Measurements from ENCODE around the gene C2CD4C.
"Not testable (repeated sequence)": the region's sequence is repeated elsewhere in the genome, so short reads cannot be mapped to it uniquely, and the experiment has no call there.

C2CD4C gene

GRCh38 chr19:390386-391206 lies 18.4 kb downstream of the C2CD4C start:
- no peak overlapping the region for H3K4me3 Mint-ChIP-seq
- H3K9me3 Mint-ChIP-seq = peaks cover 18% of the 10 kb centered on the region
- H3K27me3 Mint-ChIP-seq (ENCODE audit: low read depth) = peaks cover 23% of the 10 kb centered on the region
- H3K4me1 Mint-ChIP-seq (ENCODE audit: low read depth) = peaks cover 6% of the 10 kb centered on the region
- H3K27ac Mint-ChIP-seq = no peak overlapping the region
- peaks cover 8% of the 10 kb centered on the region for H3K36me3 Mint-ChIP-seq (ENCODE audit: low read depth)

- H3K27me3 Mint-ChIP-seq (ENCODE audit: low read depth) = peaks cover 28% of the 10 kb centered on the region
- H3K27ac Mint-ChIP-seq = no peak overlapping the region
- H3K4me1 Mint-ChIP-seq (ENCODE audit: low read depth) = peaks cover 6% of the 10 kb centered on the region
- peaks cover 5% of the 10 kb centered on the region for H3K36me3 Mint-ChIP-seq (ENCODE audit: low read depth)
- H3K9me3 Mint-ChIP-seq = peaks cover 15% of the 10 kb centered on the region
- no peak overlapping the region for H3K4me3 Mint-ChIP-seq
Measured at GRCh38 chr19:389935-390289, 19.0 kb downstream of the C2CD4C start.

GRCh38 chr19:389255-389934 lies 19.6 kb downstream of the C2CD4C start:
- H3K27ac Mint-ChIP-seq = no peak overlapping the region
- H3K9me3 Mint-ChIP-seq = peaks cover 15% of the 10 kb centered on the region
- peaks cover 6% of the 10 kb centered on the region for H3K4me1 Mint-ChIP-seq (ENCODE audit: low read depth)
- H3K4me3 Mint-ChIP-seq = no peak overlapping the region
- peaks cover 31% of the 10 kb centered on the region for H3K27me3 Mint-ChIP-seq (ENCODE audit: low read depth)
- H3K36me3 Mint-ChIP-seq (ENCODE audit: low read depth) = peaks cover 5% of the 10 kb centered on the region

GRCh38 chr19:388691-389090 lies 20.3 kb downstream of the C2CD4C start:
- H3K36me3 Mint-ChIP-seq (ENCODE audit: low read depth) = peaks cover 5% of the 10 kb centered on the region
- H3K27me3 Mint-ChIP-seq (ENCODE audit: low read depth) = peaks cover 34% of the 10 kb centered on the region
- H3K27ac Mint-ChIP-seq = no peak overlapping the region
- no peak overlapping the region for H3K4me3 Mint-ChIP-seq
- peaks cover 11% of the 10 kb centered on the region for H3K9me3 Mint-ChIP-seq
- peaks cover 6% of the 10 kb centered on the region for H3K4me1 Mint-ChIP-seq (ENCODE audit: low read depth)

GRCh38 chr19:387777-388176 lies 21.2 kb downstream of the C2CD4C start:
- Mint-ChIP-seq H3K9me3 (peaks cover 3% of the 10 kb centered on the region), H3K4me3 (no peak overlapping the region), H3K27ac (no peak overlapping the region), H3K27me3 (ENCODE audit: low read depth) (peaks cover 40% of the 10 kb centered on the region), H3K36me3 (ENCODE audit: low read depth) (no peaks in the 10 kb centered on the region), H3K4me1 (ENCODE audit: low read depth) (peaks cover 6% of the 10 kb centered on the region)

GRCh38 chr19:386632-387301 lies 22.2 kb downstream of the C2CD4C start:
- H3K27ac Mint-ChIP-seq; H3K36me3 Mint-ChIP-seq (ENCODE audit: low read depth); H3K9me3 Mint-ChIP-seq; H3K4me3 Mint-ChIP-seq: not testable (repeated sequence)
- Mint-ChIP-seq H3K27me3 (ENCODE audit: low read depth) (peaks cover 43% of the 10 kb centered on the region), H3K4me1 (ENCODE audit: low read depth) (peaks cover 11% of the 10 kb centered on the region)

GRCh38 chr19:386189-386588 lies 22.8 kb downstream of the C2CD4C start:
- H3K36me3 Mint-ChIP-seq (ENCODE audit: low read depth); H3K27ac Mint-ChIP-seq; H3K4me3 Mint-ChIP-seq; H3K9me3 Mint-ChIP-seq: not testable (repeated sequence)
- Mint-ChIP-seq H3K4me1 (ENCODE audit: low read depth) (peaks cover 11% of the 10 kb centered on the region), H3K27me3 (ENCODE audit: low read depth) (peaks cover 43% of the 10 kb centered on the region)

GRCh38 chr19:384799-385169 lies 24.2 kb downstream of the C2CD4C start:
- H3K4me3 Mint-ChIP-seq = no peak overlapping the region
- no peak overlapping the region for H3K27ac Mint-ChIP-seq
- peaks cover 11% of the 10 kb centered on the region for H3K4me1 Mint-ChIP-seq (ENCODE audit: low read depth)
- H3K9me3 Mint-ChIP-seq = no peaks in the 10 kb centered on the region
- H3K27me3 Mint-ChIP-seq (ENCODE audit: low read depth) = peaks cover 43% of the 10 kb centered on the region
- H3K36me3 Mint-ChIP-seq (ENCODE audit: low read depth) = no peaks in the 10 kb centered on the region

- Mint-ChIP-seq H3K9me3 (no peaks in the 10 kb centered on the region), H3K4me1 (ENCODE audit: low read depth) (peaks cover 11% of the 10 kb centered on the region), H3K4me3 (no peak overlapping the region), H3K27ac (no peak overlapping the region), H3K36me3 (ENCODE audit: low read depth) (no peaks in the 10 kb centered on the region), H3K27me3 (ENCODE audit: low read depth) (peaks cover 43% of the 10 kb centered on the region)
Measured at GRCh38 chr19:383922-384798, 24.8 kb downstream of the C2CD4C start.

GRCh38 chr19:383040-383439 lies 25.9 kb downstream of the C2CD4C start:
- Mint-ChIP-seq H3K4me3 (no peak overlapping the region), H3K27me3 (ENCODE audit: low read depth) (peaks cover 43% of the 10 kb centered on the region), H3K9me3 (no peaks in the 10 kb centered on the region), H3K4me1 (ENCODE audit: low read depth) (peaks cover 11% of the 10 kb centered on the region), H3K27ac (no peak overlapping the region), H3K36me3 (ENCODE audit: low read depth) (no peaks in the 10 kb centered on the region)

- Mint-ChIP-seq H3K27ac (peak overlapping the region; percentile 43), H3K27me3 (ENCODE audit: low read depth) (peaks cover 40% of the 10 kb centered on the region), H3K4me1 (ENCODE audit: low read depth) (peaks cover 14% of the 10 kb centered on the region), H3K4me3 (peak overlapping the region; percentile 45)
- not testable (repeated sequence) for H3K9me3 Mint-ChIP-seq; H3K36me3 Mint-ChIP-seq (ENCODE audit: low read depth)
Measured at GRCh38 chr19:382578-382977, 26.4 kb downstream of the C2CD4C start.

GRCh38 chr19:381901-382300 lies 27.0 kb downstream of the C2CD4C start:
- not testable (repeated sequence) for H3K36me3 Mint-ChIP-seq (ENCODE audit: low read depth); H3K27ac Mint-ChIP-seq; H3K4me3 Mint-ChIP-seq; H3K9me3 Mint-ChIP-seq
- peaks cover 14% of the 10 kb centered on the region for H3K4me1 Mint-ChIP-seq (ENCODE audit: low read depth)
- H3K27me3 Mint-ChIP-seq (ENCODE audit: low read depth) = peaks cover 37% of the 10 kb centered on the region

- not testable (repeated sequence) for H3K9me3 Mint-ChIP-seq; H3K36me3 Mint-ChIP-seq (ENCODE audit: low read depth); H3K27ac Mint-ChIP-seq; H3K4me3 Mint-ChIP-seq
- H3K27me3 Mint-ChIP-seq (ENCODE audit: low read depth) = peaks cover 26% of the 10 kb centered on the region
- peaks cover 11% of the 10 kb centered on the region for H3K4me1 Mint-ChIP-seq (ENCODE audit: low read depth)
Measured at GRCh38 chr19:380618-381219, 28.2 kb downstream of the C2CD4C start.

- H3K4me1 Mint-ChIP-seq (ENCODE audit: low read depth) = peaks cover 11% of the 10 kb centered on the region
- H3K36me3 Mint-ChIP-seq (ENCODE audit: low read depth) = no peaks in the 10 kb centered on the region
- peaks cover 19% of the 10 kb centered on the region for H3K27me3 Mint-ChIP-seq (ENCODE audit: low read depth)
- H3K9me3 Mint-ChIP-seq = no peaks in the 10 kb centered on the region
- no peak overlapping the region for H3K27ac Mint-ChIP-seq
- H3K4me3 Mint-ChIP-seq = no peak overlapping the region
Measured at GRCh38 chr19:379796-380195, 29.2 kb downstream of the C2CD4C start.
